Stomach (tissue), 4 donors: ENCODE results near the gene RAB8B.

Experiments used
- CTCF ChIP-seq, 7 experiments: fragments of 450-650 bp in 4 of 7; fragments of 200-600 bp in 3 of 7; sonication (generic) in 3 of 7; IDR thresholded peaks; one replicate each; pipeline ENCODE4 v1.5.1; 2016 to 2019; ENCODE audit warnings: antibody characterized with exemption in 7 of 7, control low read depth in 2 of 7, mild to moderate bottlenecking in 1 of 7
- POLR2A ChIP-seq, 4 donors: fragments of 450-650 bp; IDR thresholded peaks; one replicate each; pipeline ENCODE4 v1.6.1; 2016; ENCODE audit warnings: antibody characterized with exemption in 4 of 4, control low read depth in 2 of 4, mild to moderate bottlenecking in 1 of 4, moderate library complexity in 1 of 4

- no peak for TF ChIP-seq CTCF (IDR thresholded peaks at IDR 0.05)
- no peak for TF ChIP-seq POLR2A (IDR thresholded peaks at IDR 0.05)
These were observed 7.4 kb downstream of the RAB8B start for GRCh38 chr15:63196842-63197241.
